Osteocyte (in vitro differentiated cells): ENCODE results near the gene STON2. TPM values are rescaled to one million over a fixed set of nuclear protein-coding genes. Genes with fewer than 3 reads are reported as not detected.

Source experiments
- DNase-seq: peaks from one replicate; pipeline ENCODE4 v3.0.0; 2021; ENCODE audit warnings: mixed read lengths; ENCODE audit not compliant: unreplicated experiment; ENCODE audit errors: extremely low spot score
- H3K27ac Mint-ChIP-seq: one replicate; pipeline ENCODE4 v1.8.0; 2021; ENCODE audit warnings: mild to moderate bottlenecking, mixed read lengths; ENCODE audit not compliant: unreplicated experiment
- H3K27me3 Mint-ChIP-seq: one replicate; pipeline ENCODE4 v1.8.0; 2021; ENCODE audit warnings: mixed read lengths; ENCODE audit not compliant: unreplicated experiment
- H3K36me3 Mint-ChIP-seq: one replicate; pipeline ENCODE4 v1.8.0; 2021; ENCODE audit warnings: mixed read lengths; ENCODE audit not compliant: unreplicated experiment
- H3K4me1 Mint-ChIP-seq: one replicate; pipeline ENCODE4 v1.8.0; 2021; ENCODE audit warnings: mixed read lengths; ENCODE audit not compliant: unreplicated experiment
- H3K4me3 Mint-ChIP-seq: one replicate; pipeline ENCODE4 v1.8.0; 2021; ENCODE audit warnings: mild to moderate bottlenecking, moderate library complexity, mixed read lengths; ENCODE audit not compliant: unreplicated experiment
- H3K9me3 Mint-ChIP-seq: one replicate; pipeline ENCODE4 v1.8.0; 2021; ENCODE audit warnings: mixed read lengths; ENCODE audit not compliant: unreplicated experiment
- total RNA-seq: library from RNA; stranded (reverse); gene quantifications from 2 replicates; pipeline ENCODE4 v1.2.1, GENCODE V29; 2021
- TF ChIP-seq, protein P1 (sequence below): fragments of 200-600 bp; sonication (generic); IDR thresholded peaks from 2 replicates; pipeline ENCODE4 v1.5.0; 2021; ENCODE audit warnings: antibody characterized with exemption, mild to moderate bottlenecking, moderate library complexity

The STON2 gene
- total RNA-seq, 1 donor from 2014 or later, result not detected

DNA sequence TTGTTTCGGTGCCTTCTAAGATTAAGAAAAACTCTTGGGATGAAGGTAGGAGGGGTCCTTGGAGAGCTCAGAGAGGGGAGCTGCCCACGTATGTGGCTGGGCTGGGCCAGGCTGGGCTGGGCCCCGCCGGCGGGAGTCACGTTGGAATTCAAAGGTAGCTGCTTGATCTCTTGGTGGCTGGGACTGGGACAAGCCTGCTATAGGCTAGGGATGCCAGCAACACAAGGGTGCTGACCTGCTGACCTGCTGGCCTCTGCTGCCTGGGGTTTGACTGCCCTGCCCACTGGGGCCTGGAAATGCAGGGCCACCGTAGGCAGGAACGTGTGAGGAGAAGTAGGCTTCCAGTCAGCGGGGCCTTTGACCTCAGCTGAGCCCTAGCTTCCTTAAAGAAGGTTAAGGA, 126.6 kb downstream of the STON2 start:
- H3K4me1 Mint-ChIP-seq, result no peaks in the 10 kb centered on the region
- peaks cover 21% of the 10 kb centered on the region for H3K27me3 Mint-ChIP-seq
- H3K9me3 Mint-ChIP-seq, result no peaks in the 10 kb centered on the region
- no peak overlapping the region for H3K27ac Mint-ChIP-seq
- DNase-seq, result no peak
- TF ChIP-seq, protein P1, sequence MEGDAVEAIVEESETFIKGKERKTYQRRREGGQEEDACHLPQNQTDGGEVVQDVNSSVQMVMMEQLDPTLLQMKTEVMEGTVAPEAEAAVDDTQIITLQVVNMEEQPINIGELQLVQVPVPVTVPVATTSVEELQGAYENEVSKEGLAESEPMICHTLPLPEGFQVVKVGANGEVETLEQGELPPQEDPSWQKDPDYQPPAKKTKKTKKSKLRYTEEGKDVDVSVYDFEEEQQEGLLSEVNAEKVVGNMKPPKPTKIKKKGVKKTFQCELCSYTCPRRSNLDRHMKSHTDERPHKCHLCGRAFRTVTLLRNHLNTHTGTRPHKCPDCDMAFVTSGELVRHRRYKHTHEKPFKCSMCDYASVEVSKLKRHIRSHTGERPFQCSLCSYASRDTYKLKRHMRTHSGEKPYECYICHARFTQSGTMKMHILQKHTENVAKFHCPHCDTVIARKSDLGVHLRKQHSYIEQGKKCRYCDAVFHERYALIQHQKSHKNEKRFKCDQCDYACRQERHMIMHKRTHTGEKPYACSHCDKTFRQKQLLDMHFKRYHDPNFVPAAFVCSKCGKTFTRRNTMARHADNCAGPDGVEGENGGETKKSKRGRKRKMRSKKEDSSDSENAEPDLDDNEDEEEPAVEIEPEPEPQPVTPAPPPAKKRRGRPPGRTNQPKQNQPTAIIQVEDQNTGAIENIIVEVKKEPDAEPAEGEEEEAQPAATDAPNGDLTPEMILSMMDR, result no peak
- H3K4me3 Mint-ChIP-seq, result no peak overlapping the region
- H3K36me3 Mint-ChIP-seq, result no peaks in the 10 kb centered on the region

DNA sequence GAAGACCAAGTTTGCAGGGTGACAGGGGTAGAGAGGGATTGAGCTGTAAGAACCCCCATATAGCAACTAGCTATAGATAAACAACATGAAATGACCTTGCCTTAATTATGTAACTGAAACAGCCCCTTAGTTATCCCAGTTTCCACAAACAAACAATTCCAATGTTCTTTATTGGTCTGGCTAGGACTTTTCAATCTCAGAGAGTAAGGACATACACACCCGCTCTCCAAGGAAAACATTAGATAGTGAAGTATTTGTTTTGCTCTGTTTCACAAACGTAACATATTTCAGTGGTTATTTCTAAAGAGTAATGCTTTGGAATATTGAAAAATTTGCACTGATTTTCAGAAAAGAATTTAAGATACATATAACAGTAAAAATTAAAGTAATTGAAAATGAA, 127.8 kb downstream of the STON2 start:
- no peak for DNase-seq
- Mint-ChIP-seq H3K4me1 (no peaks in the 10 kb centered on the region), H3K9me3 (no peaks in the 10 kb centered on the region), H3K36me3 (no peaks in the 10 kb centered on the region), H3K27ac (no peak overlapping the region), H3K27me3 (peaks cover 28% of the 10 kb centered on the region), H3K4me3 (no peak overlapping the region)
- TF ChIP-seq, protein P1, result no peak

DNA sequence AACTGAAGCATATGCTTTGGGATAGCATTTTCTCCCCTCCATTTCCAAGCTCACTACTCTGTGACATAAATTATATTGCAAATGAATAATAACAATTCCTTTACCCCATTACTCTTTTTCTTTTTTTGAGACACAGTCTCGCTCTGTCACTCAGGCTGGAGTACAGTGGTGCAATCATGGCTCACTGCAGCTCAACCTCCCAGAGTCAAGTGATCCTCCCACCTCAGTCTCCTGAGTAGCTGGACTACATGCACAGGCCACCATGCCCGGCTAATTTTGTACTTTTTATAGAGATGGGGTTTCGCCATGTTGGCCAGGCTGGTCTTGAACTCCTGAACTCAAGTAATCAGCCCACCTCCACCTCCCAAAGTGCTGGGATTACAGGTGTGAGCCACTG, 130.1 kb downstream of the STON2 start:
- DNase-seq, result no peak
- H3K36me3 Mint-ChIP-seq, result no peaks in the 10 kb centered on the region
- peaks cover 28% of the 10 kb centered on the region for H3K27me3 Mint-ChIP-seq
- H3K4me3 Mint-ChIP-seq, result no peak overlapping the region
- H3K9me3 Mint-ChIP-seq, result no peaks in the 10 kb centered on the region
- H3K27ac Mint-ChIP-seq, result no peak overlapping the region
- H3K4me1 Mint-ChIP-seq, result no peaks in the 10 kb centered on the region
- TF ChIP-seq, protein P1, result no peak

DNA sequence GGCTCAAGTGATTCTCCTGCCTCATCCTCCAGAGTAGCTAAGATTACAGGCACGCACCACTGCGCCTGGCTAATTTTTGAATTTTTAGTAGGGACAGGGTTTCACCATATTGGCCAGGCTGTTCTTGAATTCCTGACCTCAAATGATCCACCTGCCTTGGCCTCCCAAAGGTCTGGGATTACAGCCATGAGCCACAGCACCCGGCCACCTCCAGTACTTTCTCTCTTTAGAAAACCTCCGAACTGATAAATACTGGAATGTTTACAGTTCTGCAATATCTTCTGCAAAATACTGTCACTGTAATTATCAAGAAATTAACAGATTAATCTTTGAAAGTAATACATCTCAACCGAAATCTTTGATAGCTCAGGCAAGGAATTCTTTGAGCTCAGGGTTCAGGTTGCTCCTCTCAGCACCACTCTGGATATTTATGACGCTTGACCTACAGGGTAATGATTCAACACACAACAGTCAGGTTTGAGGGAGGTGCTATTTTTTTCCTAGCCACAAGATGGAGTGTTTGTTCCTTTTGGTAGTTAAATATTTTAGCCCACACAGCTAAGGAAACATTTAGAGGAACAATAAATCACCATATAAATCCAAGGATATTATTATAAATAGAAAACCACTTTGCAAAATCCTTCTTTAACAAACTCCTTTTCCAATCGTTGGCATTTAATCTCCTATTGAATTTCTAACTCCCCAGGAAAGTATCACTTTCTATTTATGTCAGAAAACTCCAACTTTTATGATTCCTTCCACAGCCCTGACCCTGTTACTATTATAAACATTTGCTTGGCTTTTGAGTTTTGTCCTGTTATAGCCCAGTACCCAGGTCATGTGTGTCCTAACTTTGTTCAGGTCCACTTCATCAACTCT, 130.8 kb downstream of the STON2 start:
- Mint-ChIP-seq H3K4me3 (no peak overlapping the region), H3K27ac (no peak overlapping the region), H3K36me3 (no peaks in the 10 kb centered on the region), H3K27me3 (peaks cover 27% of the 10 kb centered on the region), H3K4me1 (no peaks in the 10 kb centered on the region), H3K9me3 (no peaks in the 10 kb centered on the region)
- DNase-seq, result no peak
- TF ChIP-seq, protein P1, result peak; percentile 77

DNA sequence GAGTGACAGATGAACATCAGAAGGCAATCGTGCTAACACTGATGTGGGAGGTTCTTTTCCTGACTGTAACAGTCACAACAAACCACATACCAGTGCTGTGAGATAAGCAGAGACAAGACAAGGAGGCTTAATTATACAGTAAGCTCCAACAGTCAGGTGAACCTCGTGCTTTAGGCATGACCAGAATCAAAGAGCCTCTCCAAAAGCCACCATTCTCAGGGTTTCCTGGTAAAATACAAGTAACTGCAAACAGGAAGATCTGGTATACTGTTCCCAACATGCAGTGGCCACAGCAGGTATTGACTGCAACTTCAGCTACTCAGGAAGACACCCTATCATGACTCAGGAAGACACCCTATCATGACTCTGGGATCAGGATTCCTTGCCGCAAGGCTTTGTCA, 132.1 kb downstream of the STON2 start:
- H3K27me3 Mint-ChIP-seq, result peaks cover 30% of the 10 kb centered on the region
- TF ChIP-seq, protein P1, result no peak
- H3K27ac Mint-ChIP-seq, result no peak overlapping the region
- H3K36me3 Mint-ChIP-seq, result no peaks in the 10 kb centered on the region
- no peak for DNase-seq
- H3K9me3 Mint-ChIP-seq, result no peaks in the 10 kb centered on the region
- no peaks in the 10 kb centered on the region for H3K4me1 Mint-ChIP-seq
- no peak overlapping the region for H3K4me3 Mint-ChIP-seq
